Hepatocyte (in vitro differentiated cells): ENCODE results near the gene USP20.

ENCODE experiments used
- CTCF ChIP-seq: fragments of 200-600 bp; sonication (generic); IDR thresholded peaks from 2 replicates; pipeline ENCODE4 v1.5.1; 2016; ENCODE audit warnings: antibody characterized with exemption, mild to moderate bottlenecking; ENCODE audit not compliant: poor library complexity
- EZH2 ChIP-seq: fragments of 200-600 bp; sonication (generic); IDR thresholded peaks from 2 replicates; pipeline ENCODE4 v1.6.1; 2016; ENCODE audit warnings: antibody characterized with exemption, mild to moderate bottlenecking, borderline replicate concordance

- TF ChIP-seq CTCF (no peak), EZH2 (no peak)
Measured at GRCh38 chr9:129864991-129865647, 29.9 kb downstream of the USP20 start.
